Measurements from ENCODE around the gene ZBTB25. TPM values are rescaled to one million over a fixed set of nuclear protein-coding genes. Genes with fewer than 3 reads are reported as not detected.

The ZBTB25 gene
- total and polyA plus RNA-seq, 4 donors: 13.3 to 18.2 (median 16.3) TPM

- peaks cover 13% of the 10 kb centered on the region for H3K4me1 ChIP-seq (ENCODE audit: control insufficient read depth, insufficient read depth, low read length)
- peak; percentile 47 to 90 (median 62) for DNase-seq (ENCODE audit: low read depth in 4 of 6, low spot score in 6 of 6)
- H3K27me3 ChIP-seq (ENCODE audit: control insufficient read depth, insufficient read depth, low read length): no peaks in the 10 kb centered on the region
- H3K36me3 ChIP-seq (ENCODE audit: control insufficient read depth, insufficient read depth, low read length): peaks cover 2% of the 10 kb centered on the region
- peak within 1 kb of the TSS; percentile 98 for H3K4me3 ChIP-seq (ENCODE audit: low read depth, low read length)
- no peaks in the 10 kb centered on the region for H3K9me3 ChIP-seq (ENCODE audit: control insufficient read depth, insufficient read depth, low read length)
- under 1% methylated on average over 63 of the region's 63 CpGs for whole genome bisulfite sequencing (ENCODE audit: insufficient coverage)
- peak within 1 kb of the TSS; percentile 99 for H3K27ac ChIP-seq (ENCODE audit: low read depth, low read length)
These were observed 765 bp upstream of the ZBTB25 start, which contains the start of gene ZBTB1 for GRCh38 chr14:64504310-64504896. Gene ZBTB1 (plus strand): TSS chr14:64504770. CDS start chr14:64521505, 16,735 bp downstream.

- WGBS (ENCODE audit: insufficient coverage): under 1% methylated on average over 24 of the region's 29 CpGs
- H3K36me3 ChIP-seq (ENCODE audit: control insufficient read depth, insufficient read depth, low read length): peaks cover 2% of the 10 kb centered on the region
- H3K4me3 ChIP-seq (ENCODE audit: low read depth, low read length): peak overlapping the region; percentile 98
- H3K27ac ChIP-seq (ENCODE audit: low read depth, low read length): peak overlapping the region; percentile 99
- peaks cover 13% of the 10 kb centered on the region for H3K4me1 ChIP-seq (ENCODE audit: control insufficient read depth, insufficient read depth, low read length)
- no peaks in the 10 kb centered on the region for H3K27me3 ChIP-seq (ENCODE audit: control insufficient read depth, insufficient read depth, low read length)
- H3K9me3 ChIP-seq (ENCODE audit: control insufficient read depth, insufficient read depth, low read length): no peaks in the 10 kb centered on the region
- DNase-seq (ENCODE audit: low read depth in 4 of 6, low spot score in 6 of 6): peak in 2 of 6 donors; percentile 46 to 67
These were observed 678 bp downstream of the ZBTB25 start for GRCh38 chr14:64502887-64503433.

- H3K4me3 ChIP-seq (ENCODE audit: low read depth, low read length): peak overlapping the region; percentile 98
These were observed 1.2 kb downstream of the ZBTB25 start for GRCh38 chr14:64502456-64502855.

GRCh38 chr14:64501411-64502171 lies 2.0 kb downstream of the ZBTB25 start:
- peaks cover 13% of the 10 kb centered on the region for H3K4me1 ChIP-seq (ENCODE audit: control insufficient read depth, insufficient read depth, low read length)
- peak overlapping the region; percentile 35 for H3K27ac ChIP-seq (ENCODE audit: low read depth, low read length)
- DNase-seq (ENCODE audit: low read depth in 4 of 6, low spot score in 6 of 6): peak in 2 of 6 donors; percentile 9 to 38
- H3K9me3 ChIP-seq (ENCODE audit: control insufficient read depth, insufficient read depth, low read length): no peaks in the 10 kb centered on the region
- H3K4me3 ChIP-seq (ENCODE audit: low read depth, low read length): no peak overlapping the region
- 54% methylated on average over 3 of the region's 8 CpGs for WGBS (ENCODE audit: insufficient coverage)
- no peaks in the 10 kb centered on the region for H3K27me3 ChIP-seq (ENCODE audit: control insufficient read depth, insufficient read depth, low read length)
- peaks cover 2% of the 10 kb centered on the region for H3K36me3 ChIP-seq (ENCODE audit: control insufficient read depth, insufficient read depth, low read length)

More at GRCh38 chr14:64502456-64502855, 1.2 kb downstream of the ZBTB25 start:
- no peaks in the 10 kb centered on the region for H3K27me3 ChIP-seq (ENCODE audit: control insufficient read depth, insufficient read depth, low read length)
- no CpG with 5 or more reads among the region's 6 CpGs for WGBS (ENCODE audit: insufficient coverage)
- H3K9me3 ChIP-seq (ENCODE audit: control insufficient read depth, insufficient read depth, low read length): no peaks in the 10 kb centered on the region
- H3K36me3 ChIP-seq (ENCODE audit: control insufficient read depth, insufficient read depth, low read length): peaks cover 2% of the 10 kb centered on the region
- H3K4me1 ChIP-seq (ENCODE audit: control insufficient read depth, insufficient read depth, low read length): peaks cover 13% of the 10 kb centered on the region
- peak overlapping the region; percentile 99 for H3K27ac ChIP-seq (ENCODE audit: low read depth, low read length)
- DNase-seq (ENCODE audit: low read depth in 4 of 6, low spot score in 6 of 6): no peak

- WGBS (ENCODE audit: insufficient coverage): no CpG with 5 or more reads among the region's 1 CpG
- Histone ChIP-seq H3K27me3 (ENCODE audit: control insufficient read depth, insufficient read depth, low read length) (no peaks in the 10 kb centered on the region), H3K4me1 (ENCODE audit: control insufficient read depth, insufficient read depth, low read length) (peaks cover 7% of the 10 kb centered on the region), H3K36me3 (ENCODE audit: control insufficient read depth, insufficient read depth, low read length) (peaks cover 2% of the 10 kb centered on the region), H3K4me3 (ENCODE audit: low read depth, low read length) (no peak overlapping the region), H3K9me3 (ENCODE audit: control insufficient read depth, insufficient read depth, low read length) (no peaks in the 10 kb centered on the region), H3K27ac (ENCODE audit: low read depth, low read length) (no peak overlapping the region)
- DNase-seq (ENCODE audit: low read depth in 4 of 6, low spot score in 6 of 6): no peak
These were observed 3.5 kb downstream of the ZBTB25 start for GRCh38 chr14:64500088-64500487.

- H3K36me3 ChIP-seq (ENCODE audit: control insufficient read depth, insufficient read depth, low read length): no peaks in the 10 kb centered on the region
- H3K4me3 ChIP-seq (ENCODE audit: low read depth, low read length): no peak overlapping the region
These were observed 6.9 kb downstream of the ZBTB25 start for GRCh38 chr14:64496764-64497163.

GRCh38 chr14:64495252-64495651 lies 8.4 kb downstream of the ZBTB25 start:
- no peaks in the 10 kb centered on the region for H3K27me3 ChIP-seq (ENCODE audit: control insufficient read depth, insufficient read depth, low read length)
- no peaks in the 10 kb centered on the region for H3K4me1 ChIP-seq (ENCODE audit: control insufficient read depth, insufficient read depth, low read length)
- no peak overlapping the region for H3K4me3 ChIP-seq (ENCODE audit: low read depth, low read length)
- no peak overlapping the region for H3K27ac ChIP-seq (ENCODE audit: low read depth, low read length)
- DNase-seq (ENCODE audit: low read depth in 4 of 6, low spot score in 6 of 6): no peak
- H3K36me3 ChIP-seq (ENCODE audit: control insufficient read depth, insufficient read depth, low read length): no peaks in the 10 kb centered on the region
- H3K9me3 ChIP-seq (ENCODE audit: control insufficient read depth, insufficient read depth, low read length): no peaks in the 10 kb centered on the region

More at GRCh38 chr14:64496764-64497163, 6.9 kb downstream of the ZBTB25 start:
- H3K27ac ChIP-seq (ENCODE audit: low read depth, low read length): no peak overlapping the region
- H3K4me1 ChIP-seq (ENCODE audit: control insufficient read depth, insufficient read depth, low read length): peaks cover 4% of the 10 kb centered on the region
- no peaks in the 10 kb centered on the region for H3K9me3 ChIP-seq (ENCODE audit: control insufficient read depth, insufficient read depth, low read length)
- no peak for DNase-seq (ENCODE audit: low read depth in 4 of 6, low spot score in 6 of 6)
- H3K27me3 ChIP-seq (ENCODE audit: control insufficient read depth, insufficient read depth, low read length): no peaks in the 10 kb centered on the region

GRCh38 chr14:64493455-64493854 lies 10.2 kb downstream of the ZBTB25 start:
- WGBS (ENCODE audit: insufficient coverage): no CpG with 5 or more reads among the region's 3 CpGs
- H3K27ac ChIP-seq (ENCODE audit: low read depth, low read length): no peak overlapping the region
- no peak for DNase-seq (ENCODE audit: low read depth in 4 of 6, low spot score in 6 of 6)
- no peaks in the 10 kb centered on the region for H3K27me3 ChIP-seq (ENCODE audit: control insufficient read depth, insufficient read depth, low read length)
- no peaks in the 10 kb centered on the region for H3K4me1 ChIP-seq (ENCODE audit: control insufficient read depth, insufficient read depth, low read length)
- peaks cover 8% of the 10 kb centered on the region for H3K36me3 ChIP-seq (ENCODE audit: control insufficient read depth, insufficient read depth, low read length)
- no peak overlapping the region for H3K4me3 ChIP-seq (ENCODE audit: low read depth, low read length)
- no peaks in the 10 kb centered on the region for H3K9me3 ChIP-seq (ENCODE audit: control insufficient read depth, insufficient read depth, low read length)

GRCh38 chr14:64491637-64492036 lies 12.0 kb downstream of the ZBTB25 start:
- Histone ChIP-seq H3K4me3 (ENCODE audit: low read depth, low read length) (no peak overlapping the region), H3K27ac (ENCODE audit: low read depth, low read length) (no peak overlapping the region), H3K9me3 (ENCODE audit: control insufficient read depth, insufficient read depth, low read length) (no peaks in the 10 kb centered on the region), H3K4me1 (ENCODE audit: control insufficient read depth, insufficient read depth, low read length) (no peaks in the 10 kb centered on the region), H3K36me3 (ENCODE audit: control insufficient read depth, insufficient read depth, low read length) (peaks cover 15% of the 10 kb centered on the region), H3K27me3 (ENCODE audit: control insufficient read depth, insufficient read depth, low read length) (no peaks in the 10 kb centered on the region)
- no CpG with 5 or more reads among the region's 2 CpGs for WGBS (ENCODE audit: insufficient coverage)
- no peak for DNase-seq (ENCODE audit: low read depth in 4 of 6, low spot score in 6 of 6)

Measured in spinal cord (tissue), 10 donors.